Duodenal mucosa (tissue), 2 donors: ENCODE results near the gene SRC.
"Not testable (repeated sequence)": the region's sequence is repeated elsewhere in the genome, so short reads cannot be mapped to it uniquely, and the experiment has no call there.

Experiments
- H3K27ac ChIP-seq: one replicate; pipeline ENCODE4 v1.7.0; 2013; ENCODE audit warnings: low read depth, low read length
- H3K27me3 ChIP-seq, 2 donors: one replicate each; pipeline ENCODE4 v1.7.0; 2013; ENCODE audit warnings: low read length in 2 of 2, control low read depth in 1 of 2; ENCODE audit not compliant: insufficient read depth in 2 of 2, control insufficient read depth in 1 of 2
- H3K36me3 ChIP-seq, 2 donors: one replicate each; pipeline ENCODE4 v1.7.0; 2013; ENCODE audit warnings: low read length in 2 of 2, control low read depth in 1 of 2; ENCODE audit not compliant: insufficient read depth in 2 of 2, control insufficient read depth in 1 of 2
- H3K4me1 ChIP-seq, 2 donors: one replicate each; pipeline ENCODE4 v1.7.0; 2013; ENCODE audit warnings: low read length in 2 of 2, control low read depth in 1 of 2; ENCODE audit not compliant: insufficient read depth in 2 of 2, control insufficient read depth in 1 of 2
- H3K4me3 ChIP-seq, 2 donors: one replicate each; pipeline ENCODE4 v1.7.0; 2013; ENCODE audit warnings: low read length in 2 of 2, low read depth in 1 of 2
- H3K9ac ChIP-seq, 2 donors: one replicate each; pipeline ENCODE4 v1.7.0; 2013; ENCODE audit warnings: low read length in 2 of 2, low read depth in 1 of 2
- H3K9me3 ChIP-seq, 2 donors: one replicate each; pipeline ENCODE4 v1.7.0; 2013; ENCODE audit warnings: low read length in 2 of 2, control low read depth in 1 of 2; ENCODE audit not compliant: control insufficient read depth in 1 of 2

Gene SRC

GRCh38 chr20:37335642-37336368 lies 10.1 kb upstream of the SRC start:
- H3K36me3 ChIP-seq: no peaks in the 10 kb centered on the region
- no peaks in the 10 kb centered on the region for H3K9me3 ChIP-seq
- H3K4me1 ChIP-seq: peaks cover 21 to 22% of the 10 kb centered on the region in 2 donors
- no peak overlapping the region for H3K9ac ChIP-seq
- no peaks in the 10 kb centered on the region for H3K27me3 ChIP-seq
- no peak overlapping the region for H3K4me3 ChIP-seq
- H3K27ac ChIP-seq: no peak overlapping the region

- Histone ChIP-seq H3K9me3 (no peaks in the 10 kb centered on the region), H3K9ac (no peak overlapping the region), H3K36me3 (no peaks in the 10 kb centered on the region), H3K27me3 (no peaks in the 10 kb centered on the region), H3K4me3 (peak overlapping the region; percentile 32), H3K4me1 (peaks cover 18 to 19% of the 10 kb centered on the region in 2 donors), H3K27ac (no peak overlapping the region)
These were observed 9.4 kb upstream of the SRC start for GRCh38 chr20:37336369-37337207.

- no peak overlapping the region for H3K27ac ChIP-seq
- no peak overlapping the region for H3K9ac ChIP-seq
- H3K36me3 ChIP-seq: no peaks in the 10 kb centered on the region
- no peak overlapping the region for H3K4me3 ChIP-seq
- H3K9me3 ChIP-seq: no peaks in the 10 kb centered on the region
- no peaks in the 10 kb centered on the region for H3K27me3 ChIP-seq
- H3K4me1 ChIP-seq: peaks cover 11 to 13% of the 10 kb centered on the region in 2 donors
These were observed 8.5 kb upstream of the SRC start for GRCh38 chr20:37337208-37337991.

GRCh38 chr20:37338380-37338779 lies 7.6 kb upstream of the SRC start:
- H3K27me3 ChIP-seq, H3K9ac ChIP-seq, H3K27ac ChIP-seq, H3K9me3 ChIP-seq, H3K4me3 ChIP-seq, H3K36me3 ChIP-seq: not testable (repeated sequence)
- H3K4me1 ChIP-seq: peaks cover 17 to 19% of the 10 kb centered on the region in 2 donors

- H3K27me3 ChIP-seq: no peaks in the 10 kb centered on the region
- H3K4me3 ChIP-seq: no peak overlapping the region
- no peak overlapping the region for H3K9ac ChIP-seq
- H3K36me3 ChIP-seq: no peaks in the 10 kb centered on the region
- no peaks in the 10 kb centered on the region for H3K9me3 ChIP-seq
- peaks cover 25 to 27% of the 10 kb centered on the region in 2 donors for H3K4me1 ChIP-seq
- H3K27ac ChIP-seq: no peak overlapping the region
These were observed 6.7 kb upstream of the SRC start for GRCh38 chr20:37339208-37339607.

- not testable (repeated sequence) for H3K27ac ChIP-seq
- peaks cover 29 to 32% of the 10 kb centered on the region in 2 donors for H3K4me1 ChIP-seq
These were observed 6.2 kb upstream of the SRC start for GRCh38 chr20:37339764-37340109.

GRCh38 chr20:37340998-37341397 lies 4.9 kb upstream of the SRC start:
- H3K27me3 ChIP-seq: no peaks in the 10 kb centered on the region

More at GRCh38 chr20:37339764-37340109, 6.2 kb upstream of the SRC start:
- H3K4me3 ChIP-seq, H3K36me3 ChIP-seq, H3K27me3 ChIP-seq, H3K9ac ChIP-seq, H3K9me3 ChIP-seq: not testable (repeated sequence)

GRCh38 chr20:37341632-37342031 lies 4.3 kb upstream of the SRC start:
- Histone ChIP-seq H3K4me1 (peaks cover 32 to 33% of the 10 kb centered on the region in 2 donors), H3K27ac (no peak overlapping the region), H3K36me3 (no peaks in the 10 kb centered on the region), H3K9ac (no peak overlapping the region), H3K4me3 (no peak overlapping the region), H3K9me3 (no peaks in the 10 kb centered on the region), H3K27me3 (no peaks in the 10 kb centered on the region)

More at GRCh38 chr20:37340998-37341397, 4.9 kb upstream of the SRC start:
- no peaks in the 10 kb centered on the region for H3K36me3 ChIP-seq
- no peak overlapping the region for H3K27ac ChIP-seq
- H3K4me3 ChIP-seq: no peak overlapping the region
- no peaks in the 10 kb centered on the region for H3K9me3 ChIP-seq
- no peak overlapping the region for H3K9ac ChIP-seq
- H3K4me1 ChIP-seq: peaks cover 35 to 37% of the 10 kb centered on the region in 2 donors

- peak overlapping the region in 1 of 2 donors; percentile 2 for H3K9ac ChIP-seq
- peaks cover 36% of the 10 kb centered on the region in 2 donors for H3K4me1 ChIP-seq
- H3K4me3 ChIP-seq: no peak overlapping the region
- H3K27ac ChIP-seq: no peak overlapping the region
- H3K36me3 ChIP-seq: no peaks in the 10 kb centered on the region
- no peaks in the 10 kb centered on the region for H3K9me3 ChIP-seq
- H3K27me3 ChIP-seq: no peaks in the 10 kb centered on the region
These were observed 3.4 kb upstream of the SRC start for GRCh38 chr20:37342231-37343177.
